ENCODE measurements around the gene UBA7. TPM values are rescaled to one million over a fixed set of nuclear protein-coding genes. Genes with fewer than 3 reads are reported as not detected.

The UBA7 gene
- total and polyA plus RNA-seq, 2 of the 13 experiments (the other 11 are each of a cell fraction or from before 2014, with no cell fraction given) = 9.5 to 16.5 TPM

GRCh38 chr3:49802719-49803464, 10.9 kb downstream of the UBA7 start, which contains the start of gene INKA1 (continued):
- TF ChIP-seq XRCC5 (optimal IDR thresholded peaks at IDR 0.05; ENCODE audit: low read length) (peak; percentile 82), ZNF501 (CRISPR knock-in tag; IDR thresholded peaks at IDR 0.05) (peak; percentile 82), SAP130 (CRISPR knock-in tag; IDR thresholded peaks at IDR 0.05; ENCODE audit: low read depth) (peak; percentile 82), REXO4 (CRISPR knock-in tag; IDR thresholded peaks at IDR 0.05; ENCODE audit: borderline replicate concordance) (no peak), TEAD3 (CRISPR knock-in tag; optimal IDR thresholded peaks at IDR 0.05; ENCODE audit: borderline replicate concordance) (peak; percentile 78), KAT2B (IDR thresholded peaks at IDR 0.05; ENCODE audit: borderline replicate concordance, low read depth, low read length) (no peak), STAG1 (CRISPR knock-in tag; IDR thresholded peaks at IDR 0.05) (peak; percentile 92), RBFOX2 (IDR thresholded peaks at IDR 0.05; ENCODE audit: low read depth, low read length) (peak; percentile 50; the same call in 1 of the 2 replicates), IKZF1 (IDR thresholded peaks at IDR 0.05) (no peak), IRF2 (CRISPR knock-in tag; IDR thresholded peaks at IDR 0.05) (peak; percentile 83), KAT7 (CRISPR knock-in tag; IDR thresholded peaks at IDR 0.05; ENCODE audit: borderline replicate concordance) (0 out of 2 replicates have a peak, but pooled peaks have one; percentile 38), HNRNPL (IDR thresholded peaks at IDR 0.05; ENCODE audit: low read depth, low read length) (0 out of 2 replicates have a peak, but pooled peaks have one; percentile 23), ZBTB38 (CRISPR knock-in tag; IDR thresholded peaks at IDR 0.05) (0 out of 2 replicates have a peak, but pooled peaks have one; percentile 13), MXD4 (CRISPR knock-in tag; IDR thresholded peaks at IDR 0.05) (0 out of 2 replicates have a peak, but pooled peaks have one; percentile 25), BHLHE40 (IDR thresholded peaks at IDR 0.05; ENCODE audit: low read length) (0 out of 2 replicates have a peak, but pooled peaks have one; percentile 10), FOXO1 (CRISPR knock-in tag; IDR thresholded peaks at IDR 0.05) (0 out of 2 replicates have a peak, but pooled peaks have one; percentile 6)
- TF ChIP-seq, protein P1, sequence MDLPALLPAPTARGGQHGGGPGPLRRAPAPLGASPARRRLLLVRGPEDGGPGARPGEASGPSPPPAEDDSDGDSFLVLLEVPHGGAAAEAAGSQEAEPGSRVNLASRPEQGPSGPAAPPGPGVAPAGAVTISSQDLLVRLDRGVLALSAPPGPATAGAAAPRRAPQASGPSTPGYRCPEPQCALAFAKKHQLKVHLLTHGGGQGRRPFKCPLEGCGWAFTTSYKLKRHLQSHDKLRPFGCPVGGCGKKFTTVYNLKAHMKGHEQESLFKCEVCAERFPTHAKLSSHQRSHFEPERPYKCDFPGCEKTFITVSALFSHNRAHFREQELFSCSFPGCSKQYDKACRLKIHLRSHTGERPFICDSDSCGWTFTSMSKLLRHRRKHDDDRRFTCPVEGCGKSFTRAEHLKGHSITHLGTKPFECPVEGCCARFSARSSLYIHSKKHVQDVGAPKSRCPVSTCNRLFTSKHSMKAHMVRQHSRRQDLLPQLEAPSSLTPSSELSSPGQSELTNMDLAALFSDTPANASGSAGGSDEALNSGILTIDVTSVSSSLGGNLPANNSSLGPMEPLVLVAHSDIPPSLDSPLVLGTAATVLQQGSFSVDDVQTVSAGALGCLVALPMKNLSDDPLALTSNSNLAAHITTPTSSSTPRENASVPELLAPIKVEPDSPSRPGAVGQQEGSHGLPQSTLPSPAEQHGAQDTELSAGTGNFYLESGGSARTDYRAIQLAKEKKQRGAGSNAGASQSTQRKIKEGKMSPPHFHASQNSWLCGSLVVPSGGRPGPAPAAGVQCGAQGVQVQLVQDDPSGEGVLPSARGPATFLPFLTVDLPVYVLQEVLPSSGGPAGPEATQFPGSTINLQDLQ (CRISPR knock-in tag; IDR thresholded peaks at IDR 0.05) = no peak
- TF ChIP-seq, protein P2, sequence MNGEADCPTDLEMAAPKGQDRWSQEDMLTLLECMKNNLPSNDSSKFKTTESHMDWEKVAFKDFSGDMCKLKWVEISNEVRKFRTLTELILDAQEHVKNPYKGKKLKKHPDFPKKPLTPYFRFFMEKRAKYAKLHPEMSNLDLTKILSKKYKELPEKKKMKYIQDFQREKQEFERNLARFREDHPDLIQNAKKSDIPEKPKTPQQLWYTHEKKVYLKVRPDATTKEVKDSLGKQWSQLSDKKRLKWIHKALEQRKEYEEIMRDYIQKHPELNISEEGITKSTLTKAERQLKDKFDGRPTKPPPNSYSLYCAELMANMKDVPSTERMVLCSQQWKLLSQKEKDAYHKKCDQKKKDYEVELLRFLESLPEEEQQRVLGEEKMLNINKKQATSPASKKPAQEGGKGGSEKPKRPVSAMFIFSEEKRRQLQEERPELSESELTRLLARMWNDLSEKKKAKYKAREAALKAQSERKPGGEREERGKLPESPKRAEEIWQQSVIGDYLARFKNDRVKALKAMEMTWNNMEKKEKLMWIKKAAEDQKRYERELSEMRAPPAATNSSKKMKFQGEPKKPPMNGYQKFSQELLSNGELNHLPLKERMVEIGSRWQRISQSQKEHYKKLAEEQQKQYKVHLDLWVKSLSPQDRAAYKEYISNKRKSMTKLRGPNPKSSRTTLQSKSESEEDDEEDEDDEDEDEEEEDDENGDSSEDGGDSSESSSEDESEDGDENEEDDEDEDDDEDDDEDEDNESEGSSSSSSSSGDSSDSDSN (CRISPR knock-in tag; IDR thresholded peaks at IDR 0.05) = peak; percentile 77
- TF ChIP-seq, protein P3, sequence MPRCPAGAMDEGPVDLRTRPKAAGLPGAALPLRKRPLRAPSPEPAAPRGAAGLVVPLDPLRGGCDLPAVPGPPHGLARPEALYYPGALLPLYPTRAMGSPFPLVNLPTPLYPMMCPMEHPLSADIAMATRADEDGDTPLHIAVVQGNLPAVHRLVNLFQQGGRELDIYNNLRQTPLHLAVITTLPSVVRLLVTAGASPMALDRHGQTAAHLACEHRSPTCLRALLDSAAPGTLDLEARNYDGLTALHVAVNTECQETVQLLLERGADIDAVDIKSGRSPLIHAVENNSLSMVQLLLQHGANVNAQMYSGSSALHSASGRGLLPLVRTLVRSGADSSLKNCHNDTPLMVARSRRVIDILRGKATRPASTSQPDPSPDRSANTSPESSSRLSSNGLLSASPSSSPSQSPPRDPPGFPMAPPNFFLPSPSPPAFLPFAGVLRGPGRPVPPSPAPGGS (CRISPR knock-in tag; IDR thresholded peaks at IDR 0.05) = 0 out of 2 replicates have a peak, but pooled peaks have one; percentile 26

Data from HepG2 (cell line).